ENCODE measurements around the gene LOXL1. TPM values are rescaled to one million over a fixed set of nuclear protein-coding genes. Genes with fewer than 3 reads are reported as not detected.

The LOXL1 gene
- polyA plus RNA-seq, 3 donors: 0.07 TPM; not detected in 2

- peak within 1 kb of the TSS in 1 of 2 donors; percentile 65 for H3K27ac ChIP-seq (ENCODE audit: low read depth in 1 of 2, low read length in 2 of 2)
- H2AFZ ChIP-seq (ENCODE audit: insufficient read depth, low read depth, low read length, poor library complexity, severe bottlenecking): peak within 1 kb of the TSS; percentile 99
- H3K79me2 ChIP-seq (ENCODE audit: insufficient read depth, low read length): peaks cover 37% of the 10 kb centered on the region
- under 1% methylated on average over 66 of the region's 72 CpGs for WGBS (ENCODE audit: insufficient coverage)
- H4K20me1 ChIP-seq (ENCODE audit: insufficient read depth, low read length): no peaks in the 10 kb centered on the region
- TF ChIP-seq CTCF (IDR thresholded peaks at IDR 0.05): peak; percentile 97
- H3K27me3 ChIP-seq (ENCODE audit: control insufficient read depth in 2 of 2, insufficient read depth in 2 of 2, low read length in 2 of 2): no peaks in the 10 kb centered on the region
- peak within 1 kb of the TSS; percentile 77 for H3K9ac ChIP-seq (ENCODE audit: insufficient read depth, low read length, poor library complexity, severe bottlenecking)
- H3K27ac Mint-ChIP-seq: peak within 1 kb of the TSS in 6 of 7 donors; percentile 46 to 80 (median 73)
- intact Hi-C loops (cut with micrococcal nuclease): loop anchor here in 1 of 2 donors (10.0 kb wide), 1 partner anchor 1453 kb away; no protein-coding TSS in a partner anchor
- peak within 1 kb of the TSS; percentile 99 for H3K4me2 ChIP-seq (replicated peaks; ENCODE audit: extremely low read depth, low read length, poor library complexity, severe bottlenecking)
- peak within 1 kb of the TSS; percentile 83 to 90 for H3K4me3 Mint-ChIP-seq
- H3K36me3 ChIP-seq (replicated peaks in 1 of 2; ENCODE audit: control insufficient read depth in 1 of 2, insufficient read depth in 2 of 2, low read length in 2 of 2): peaks cover 0 to 9% of the 10 kb centered on the region in 2 donors
- peak; percentile 90 to 91 (median 91) for DNase-seq
- peaks cover 0 to 3% (median 0%) of the 10 kb centered on the region in 7 donors for H3K9me3 Mint-ChIP-seq
- H3K4me1 Mint-ChIP-seq: peaks cover 43% of the 10 kb centered on the region
- peaks cover 0 to 2% (median 0%) of the 10 kb centered on the region in 3 donors for H3K27me3 Mint-ChIP-seq (ENCODE audit: low read depth in 3 of 3)
- H3K4me1 ChIP-seq (ENCODE audit: control insufficient read depth in 1 of 2, insufficient read depth in 2 of 2, low read length in 2 of 2): peaks cover 40 to 52% of the 10 kb centered on the region in 2 donors
- H3K4me3 ChIP-seq (replicated peaks in 1 of 3; ENCODE audit: low read depth in 2 of 3, low read length in 3 of 3): peak within 1 kb of the TSS; percentile 59 to 91 (median 70)
- H3K36me3 Mint-ChIP-seq: peaks cover 4 to 9% of the 10 kb centered on the region in 2 donors
- no peaks in the 10 kb centered on the region for H3K9me3 ChIP-seq (replicated peaks in 1 of 2; ENCODE audit: control insufficient read depth in 1 of 2, insufficient read depth in 1 of 2, low read length in 2 of 2)
Observed at GRCh38 chr15:73991726-73992593, 65.7 kb downstream of the LOXL1 start, which contains the start of gene STOML1. STOML1 (minus strand) TSS chr15:73992295; CDS start chr15:73992223, 72 bp downstream.

GRCh38 chr15:73992594-73992898 is 66.3 kb downstream of the LOXL1 start:
- peaks cover 48% of the 10 kb centered on the region for H3K4me1 Mint-ChIP-seq
- WGBS (ENCODE audit: insufficient coverage): 85% methylated on average over 5 of the region's 5 CpGs

More at GRCh38 chr15:73992594-73992898, 66.3 kb downstream of the LOXL1 start:
- H3K36me3 Mint-ChIP-seq: peaks cover 2 to 4% of the 10 kb centered on the region in 2 donors
- peak; percentile 57 for TF ChIP-seq CTCF (IDR thresholded peaks at IDR 0.05)
- peaks cover 0 to 8% of the 10 kb centered on the region in 2 donors for H3K36me3 ChIP-seq (replicated peaks in 1 of 2; ENCODE audit: control insufficient read depth in 1 of 2, insufficient read depth in 2 of 2, low read length in 2 of 2)
- H3K9me3 Mint-ChIP-seq: peaks cover 0 to 3% (median 0%) of the 10 kb centered on the region in 7 donors
- peaks cover 0 to 2% (median 0%) of the 10 kb centered on the region in 3 donors for H3K27me3 Mint-ChIP-seq (ENCODE audit: low read depth in 3 of 3)
- H3K9me3 ChIP-seq (replicated peaks in 1 of 2; ENCODE audit: control insufficient read depth in 1 of 2, insufficient read depth in 1 of 2, low read length in 2 of 2): no peaks in the 10 kb centered on the region
- peak overlapping the region in 1 of 2 donors; percentile 56 for H3K27ac ChIP-seq (ENCODE audit: low read depth in 1 of 2, low read length in 2 of 2)
- H3K4me2 ChIP-seq (replicated peaks; ENCODE audit: extremely low read depth, low read length, poor library complexity, severe bottlenecking): peak overlapping the region; percentile 99
- H3K27me3 ChIP-seq (ENCODE audit: control insufficient read depth in 2 of 2, insufficient read depth in 2 of 2, low read length in 2 of 2): no peaks in the 10 kb centered on the region
- peak overlapping the region in 3 of 7 donors; percentile 70 to 80 (median 76) for H3K27ac Mint-ChIP-seq
- H3K79me2 ChIP-seq (ENCODE audit: insufficient read depth, low read length): peaks cover 43% of the 10 kb centered on the region
- H3K4me1 ChIP-seq (ENCODE audit: control insufficient read depth in 1 of 2, insufficient read depth in 2 of 2, low read length in 2 of 2): peaks cover 41 to 57% of the 10 kb centered on the region in 2 donors
- peak overlapping the region in 1 of 2 donors; percentile 76 for H3K4me3 Mint-ChIP-seq
- H3K4me3 ChIP-seq (replicated peaks in 1 of 3; ENCODE audit: low read depth in 2 of 3, low read length in 3 of 3): peak overlapping the region in 1 of 3 experiments; percentile 91
- peaks cover 5% of the 10 kb centered on the region for H4K20me1 ChIP-seq (ENCODE audit: insufficient read depth, low read length)
- peak overlapping the region; percentile 99 for H2AFZ ChIP-seq (ENCODE audit: insufficient read depth, low read depth, low read length, poor library complexity, severe bottlenecking)
- H3K9ac ChIP-seq (ENCODE audit: insufficient read depth, low read length, poor library complexity, severe bottlenecking): peak overlapping the region; percentile 77
- intact Hi-C loops (cut with micrococcal nuclease): loop anchor here in 1 of 2 donors (10.0 kb wide), 1 partner anchor 1452 kb away; no protein-coding TSS in a partner anchor
- DNase-seq: no peak

All from CD14-positive monocyte (primary cell).